SK-N-SH treated with all-trans-retinoic acid at 6 μM for 48 hours (cell line): ENCODE measurements around the gene RIC1.

Source experiments
- ARNTL ChIP-seq: fragments of 450-650 bp; formaldehyde crosslinking; IDR thresholded peaks from 2 replicates; pipeline ENCODE4 v1.5.0; 2020; ENCODE audit warnings: low read depth, mild to moderate bottlenecking, moderate library complexity, borderline replicate concordance
- CREB5 ChIP-seq: fragments of 250-450 bp; sonication (Bioruptor Pico); IDR thresholded peaks from 2 replicates; pipeline ENCODE4 v1.5.1; 2020; ENCODE audit warnings: low read depth, mild to moderate bottlenecking, moderate library complexity
- PATZ1 ChIP-seq: fragments of 250-450 bp; sonication (Bioruptor Pico); IDR thresholded peaks from 2 replicates; pipeline ENCODE4 v1.8.0; 2020; ENCODE audit warnings: mild to moderate bottlenecking, moderate library complexity, borderline replicate concordance
- RARB ChIP-seq: fragments of 250-450 bp; sonication (Bioruptor Pico); IDR thresholded peaks from 2 replicates; pipeline ENCODE4 v1.8.0; 2021; ENCODE audit warnings: mild to moderate bottlenecking, moderate library complexity
- TCF4 ChIP-seq: fragments of 250-450 bp; sonication (Bioruptor Pico); IDR thresholded peaks from 2 replicates; pipeline ENCODE4 v1.8.0; 2021; ENCODE audit warnings: mild to moderate bottlenecking, moderate library complexity, borderline replicate concordance
- TOX ChIP-seq: fragments of 250-450 bp; sonication (Bioruptor Pico); IDR thresholded peaks from 2 replicates; pipeline ENCODE4 v1.8.0; 2021; ENCODE audit warnings: mild to moderate bottlenecking, moderate library complexity, borderline replicate concordance
- ZC3H10 ChIP-seq: fragments of 250-450 bp; sonication (Bioruptor Pico); IDR thresholded peaks from 2 replicates; pipeline ENCODE4 v1.5.1; 2021; ENCODE audit warnings: mild to moderate bottlenecking, moderate library complexity
- ZFP30 ChIP-seq: fragments of 450-650 bp; formaldehyde crosslinking; IDR thresholded peaks from 2 replicates; pipeline ENCODE4 v1.5.0; 2022; ENCODE audit warnings: mild to moderate bottlenecking, moderate library complexity
- ZNF565 ChIP-seq: fragments of 450-650 bp; formaldehyde crosslinking; conservative IDR thresholded peaks from 2 replicates; pipeline ENCODE4 v1.5.0; 2020; ENCODE audit warnings: low read depth, mild to moderate bottlenecking, moderate library complexity
- ZNF70 ChIP-seq: fragments of 450-650 bp; formaldehyde crosslinking; IDR thresholded peaks from 2 replicates; pipeline ENCODE4 v1.5.0; 2020; ENCODE audit warnings: mild to moderate bottlenecking, moderate library complexity

GRCh38 chr9:5773324-5773999 is 144.6 kb downstream of the RIC1 start:
- no peak for TF ChIP-seq TOX
- no peak for TF ChIP-seq ZFP30 (CRISPR knock-in tag)
- no peak for TF ChIP-seq ARNTL (CRISPR knock-in tag)
- TF ChIP-seq PATZ1 (CRISPR knock-in tag) = no peak
- no peak for TF ChIP-seq ZNF565 (CRISPR knock-in tag)
- TF ChIP-seq ZC3H10 (CRISPR knock-in tag) = no peak
- TF ChIP-seq TCF4 (CRISPR knock-in tag) = no peak
- TF ChIP-seq CREB5 (CRISPR knock-in tag) = no peak
- no peak for TF ChIP-seq RARB (CRISPR knock-in tag)
- TF ChIP-seq ZNF70 = no peak
